C4-2B (cell line): ENCODE data around the gene CTSW.

ENCODE experiments used
- H3K27ac ChIP-seq: fragments of 450-650 bp; 2 replicates; pipeline ENCODE4 v1.5.1; 2017
- ZFX ChIP-seq: fragments of 450-650 bp; IDR thresholded peaks from 2 replicates; pipeline ENCODE4 v1.6.1; 2017
- TF ChIP-seq, protein P1 (sequence below): fragments of 450-650 bp; conservative IDR thresholded peaks from 2 replicates; pipeline ENCODE4 v1.5.1; 2017; ENCODE audit warnings: mild to moderate bottlenecking

CTSW gene

DNA sequence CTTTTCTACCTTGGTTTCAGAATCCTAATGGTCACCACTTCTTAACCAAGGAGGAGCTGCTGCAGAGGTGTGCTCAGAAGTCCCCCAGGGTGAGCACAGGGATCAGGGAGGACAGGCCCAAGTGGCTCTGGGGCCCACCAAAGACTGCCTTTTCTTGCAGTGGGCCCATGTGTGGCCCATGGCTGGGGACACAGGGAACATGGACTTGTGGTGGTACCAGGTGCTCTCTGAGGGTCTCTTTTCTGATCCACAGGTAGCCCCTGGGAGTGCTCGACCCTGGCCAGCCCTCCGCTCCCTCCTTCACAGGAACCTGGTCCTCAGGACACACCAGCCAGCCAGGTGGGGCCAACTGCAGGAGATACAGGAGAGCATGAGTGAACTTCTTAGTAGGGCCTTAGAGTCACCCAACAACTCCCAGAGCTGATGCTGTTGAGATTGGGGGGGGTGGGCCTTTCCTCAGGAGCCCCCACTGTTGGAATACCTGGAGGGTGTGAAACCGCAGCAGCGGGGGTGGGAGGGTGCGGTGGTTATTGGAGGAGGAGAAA is 17.4 kb upstream of the CTSW start:
- H3K27ac ChIP-seq: peak overlapping the region; percentile 98
- TF ChIP-seq, protein P1, sequence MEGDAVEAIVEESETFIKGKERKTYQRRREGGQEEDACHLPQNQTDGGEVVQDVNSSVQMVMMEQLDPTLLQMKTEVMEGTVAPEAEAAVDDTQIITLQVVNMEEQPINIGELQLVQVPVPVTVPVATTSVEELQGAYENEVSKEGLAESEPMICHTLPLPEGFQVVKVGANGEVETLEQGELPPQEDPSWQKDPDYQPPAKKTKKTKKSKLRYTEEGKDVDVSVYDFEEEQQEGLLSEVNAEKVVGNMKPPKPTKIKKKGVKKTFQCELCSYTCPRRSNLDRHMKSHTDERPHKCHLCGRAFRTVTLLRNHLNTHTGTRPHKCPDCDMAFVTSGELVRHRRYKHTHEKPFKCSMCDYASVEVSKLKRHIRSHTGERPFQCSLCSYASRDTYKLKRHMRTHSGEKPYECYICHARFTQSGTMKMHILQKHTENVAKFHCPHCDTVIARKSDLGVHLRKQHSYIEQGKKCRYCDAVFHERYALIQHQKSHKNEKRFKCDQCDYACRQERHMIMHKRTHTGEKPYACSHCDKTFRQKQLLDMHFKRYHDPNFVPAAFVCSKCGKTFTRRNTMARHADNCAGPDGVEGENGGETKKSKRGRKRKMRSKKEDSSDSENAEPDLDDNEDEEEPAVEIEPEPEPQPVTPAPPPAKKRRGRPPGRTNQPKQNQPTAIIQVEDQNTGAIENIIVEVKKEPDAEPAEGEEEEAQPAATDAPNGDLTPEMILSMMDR: no peak
- no peak for TF ChIP-seq ZFX

DNA sequence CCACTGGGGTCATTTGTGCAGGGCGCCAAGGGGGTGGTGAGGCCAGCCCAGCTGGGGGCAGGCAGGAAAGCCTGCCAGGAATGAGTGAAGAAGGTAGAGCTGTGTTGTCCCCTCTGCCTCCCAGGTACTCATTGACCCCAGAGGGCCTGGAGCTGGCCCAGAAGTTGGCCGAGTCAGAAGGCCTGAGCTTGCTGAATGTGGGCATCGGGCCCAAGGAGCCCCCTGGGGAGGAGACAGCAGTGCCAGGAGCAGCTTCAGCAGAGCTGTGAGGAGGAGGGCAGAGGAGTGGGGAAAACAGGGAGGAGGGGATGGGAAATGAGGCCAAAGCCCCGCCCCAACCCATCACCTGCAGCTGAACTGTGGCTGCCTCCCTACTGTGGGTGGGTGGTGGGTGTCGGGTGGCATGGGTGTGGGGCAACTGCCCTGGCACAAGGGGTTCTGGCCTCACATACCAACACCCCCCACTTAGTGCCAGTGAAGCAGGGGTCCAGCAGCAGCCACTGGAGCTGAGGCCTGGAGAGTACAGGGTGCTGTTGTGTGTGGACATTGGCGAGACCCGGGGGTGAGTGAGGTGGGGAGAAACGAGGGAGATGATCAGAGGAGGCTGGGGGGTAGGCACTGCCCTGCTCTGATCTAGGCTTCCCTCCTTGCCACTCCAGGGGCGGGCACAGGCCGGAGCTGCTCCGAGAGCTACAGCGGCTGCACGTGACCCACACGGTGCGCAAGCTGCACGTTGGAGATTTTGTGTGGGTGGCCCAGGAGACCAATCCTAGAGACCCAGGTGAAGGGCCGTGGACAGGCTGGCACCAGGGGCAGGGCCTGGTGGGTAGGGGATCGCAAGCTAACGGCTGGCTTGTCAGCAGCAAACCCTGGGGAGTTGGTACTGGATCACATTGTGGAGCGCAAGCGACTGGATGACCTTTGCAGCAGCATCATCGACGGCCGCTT is 16.4 kb upstream of the CTSW start:
- no peak overlapping the region for H3K27ac ChIP-seq
- TF ChIP-seq, protein P1: no peak
- TF ChIP-seq ZFX: no peak

DNA sequence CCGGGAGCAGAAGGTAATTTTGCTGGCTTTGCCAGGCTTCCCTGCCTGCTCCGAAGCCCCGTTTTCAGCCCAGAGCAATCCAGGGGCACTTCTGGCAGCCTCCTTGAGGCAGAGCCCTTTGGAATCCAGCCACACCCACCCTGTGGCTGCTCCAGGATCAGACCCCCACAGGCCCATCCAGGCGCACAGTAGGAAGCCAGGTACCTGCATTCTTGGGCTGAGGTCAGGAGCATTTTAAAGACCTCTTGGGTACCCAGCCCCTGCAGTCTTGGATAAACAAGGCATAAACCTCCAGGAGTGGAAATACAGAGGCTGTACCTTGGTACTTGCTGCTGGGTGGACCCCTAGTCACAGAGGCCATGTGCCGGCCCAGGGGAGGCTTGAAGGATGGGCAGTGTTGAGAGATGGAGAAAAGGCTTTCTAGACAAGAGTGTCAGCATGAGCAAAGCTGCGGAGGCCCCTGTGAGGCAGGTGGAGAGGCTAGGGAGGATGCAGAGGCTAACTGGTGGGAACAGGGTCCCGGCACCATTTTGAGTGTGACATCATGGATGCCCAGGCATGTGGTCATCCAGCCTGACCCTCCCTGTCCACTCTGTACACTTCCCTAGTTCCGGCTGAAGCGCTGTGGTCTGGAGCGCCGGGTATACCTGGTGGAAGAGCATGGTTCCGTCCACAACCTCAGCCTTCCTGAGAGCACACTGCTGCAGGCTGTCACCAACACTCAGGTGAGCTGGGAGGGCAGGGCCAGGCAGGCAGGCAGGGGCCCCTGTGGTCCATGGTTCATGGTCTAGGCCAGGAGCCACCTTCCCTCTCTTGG is 15.5 kb upstream of the CTSW start:
- no peak for TF ChIP-seq ZFX
- TF ChIP-seq, protein P1: no peak
- no peak overlapping the region for H3K27ac ChIP-seq

DNA sequence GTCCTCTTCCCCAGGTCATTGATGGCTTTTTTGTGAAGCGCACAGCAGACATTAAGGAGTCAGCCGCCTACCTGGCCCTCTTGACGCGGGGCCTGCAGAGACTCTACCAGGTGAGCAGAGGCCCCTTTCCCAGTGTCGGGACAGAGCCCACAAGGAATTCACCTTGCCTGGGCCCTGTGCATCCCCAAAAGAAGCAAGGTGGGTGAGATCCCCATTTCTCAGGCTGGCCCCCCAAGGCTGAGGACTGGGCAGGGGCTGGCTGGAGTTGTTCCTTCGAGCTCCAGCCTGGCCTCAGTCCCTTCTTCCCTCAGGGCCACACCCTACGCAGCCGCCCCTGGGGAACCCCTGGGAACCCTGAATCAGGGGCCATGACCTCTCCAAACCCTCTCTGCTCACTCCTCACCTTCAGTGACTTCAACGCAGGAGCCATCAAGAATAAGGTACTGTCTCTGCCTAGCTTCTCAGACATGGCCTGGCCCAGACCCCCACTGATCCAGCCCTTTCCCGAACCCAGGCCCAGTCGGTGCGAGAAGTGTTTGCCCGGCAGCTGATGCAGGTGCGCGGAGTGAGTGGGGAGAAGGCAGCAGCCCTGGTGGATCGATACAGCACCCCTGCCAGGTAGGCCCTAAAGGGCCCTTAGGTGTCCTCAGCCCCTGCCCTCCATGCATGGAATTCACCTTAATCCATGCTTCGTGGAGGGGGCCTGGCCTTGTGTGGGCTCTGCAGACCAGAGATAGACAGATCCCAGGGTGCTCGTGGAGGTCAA is 14.7 kb upstream of the CTSW start:
- no peak overlapping the region for H3K27ac ChIP-seq
- TF ChIP-seq, protein P1: no peak
- TF ChIP-seq ZFX: no peak

DNA sequence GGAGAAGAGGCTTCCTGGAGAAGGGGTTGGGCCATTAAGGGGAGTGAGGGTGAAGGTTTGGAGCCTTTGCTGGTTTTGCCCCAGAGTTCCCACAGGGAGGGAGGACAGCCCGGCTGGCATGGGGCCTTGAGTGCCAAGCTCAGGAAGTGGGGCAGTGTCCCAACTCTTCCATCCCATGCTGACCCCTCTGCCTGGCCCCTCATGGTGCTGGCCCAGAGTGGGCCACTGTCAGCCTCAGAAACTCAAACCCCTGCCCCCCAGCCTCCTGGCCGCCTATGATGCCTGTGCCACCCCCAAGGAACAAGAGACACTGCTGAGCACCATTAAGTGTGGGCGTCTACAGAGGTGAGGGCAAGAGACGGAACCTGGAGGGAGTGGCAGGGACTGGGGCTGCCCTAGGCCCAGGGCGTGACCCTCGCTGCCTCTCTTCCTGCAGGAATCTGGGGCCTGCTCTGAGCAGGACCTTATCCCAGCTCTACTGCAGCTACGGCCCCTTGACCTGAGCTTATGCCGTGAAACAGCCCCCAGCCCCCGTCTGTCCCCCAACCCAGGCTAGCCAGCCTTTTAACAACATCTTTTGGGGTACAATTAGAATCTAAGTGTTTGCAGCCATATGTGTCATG is 14.0 kb upstream of the CTSW start:
- TF ChIP-seq, protein P1: no peak
- no peak for TF ChIP-seq ZFX
- no peak overlapping the region for H3K27ac ChIP-seq

DNA sequence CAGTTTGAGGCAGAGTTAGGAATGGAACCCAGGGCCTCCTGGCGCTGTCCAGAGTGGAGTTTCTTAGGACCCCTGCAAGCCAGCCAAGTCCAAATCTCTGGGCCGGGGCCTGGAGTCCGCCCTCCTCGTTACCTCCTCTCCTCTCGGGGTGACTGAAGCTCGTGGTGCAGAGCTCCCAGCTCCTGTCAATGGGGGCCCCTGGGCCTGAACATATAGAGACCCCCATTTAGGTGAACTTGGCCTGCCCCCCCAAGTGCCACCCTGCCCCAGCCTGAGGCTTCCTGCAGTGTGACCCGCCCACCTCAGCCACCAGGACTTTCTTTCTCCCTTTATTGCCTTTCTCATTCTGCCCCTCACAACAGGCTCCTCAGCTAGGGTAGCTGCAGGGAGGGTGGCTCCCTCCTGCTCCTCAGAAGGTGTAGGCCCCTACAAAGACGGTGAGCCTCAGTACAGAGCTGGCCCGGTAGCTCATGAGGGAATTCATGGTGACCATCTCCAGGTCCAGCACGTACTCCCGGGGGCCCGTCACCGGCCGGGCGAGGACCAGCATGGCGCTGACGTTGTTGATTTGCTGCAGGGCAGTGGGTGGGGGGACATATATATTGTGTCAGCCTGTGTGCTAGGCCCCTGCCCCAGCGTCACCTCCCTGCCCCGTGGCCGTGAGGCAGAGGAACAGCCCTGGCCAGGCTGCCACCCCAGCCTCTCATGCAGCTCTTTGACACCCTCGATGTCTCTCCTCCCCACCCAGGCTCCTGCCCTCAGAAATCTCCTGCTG is 12.9 kb upstream of the CTSW start:
- no peak overlapping the region for H3K27ac ChIP-seq
- TF ChIP-seq, protein P1: no peak
- TF ChIP-seq ZFX: no peak
